ENCODE measurements around the gene ZNF792.
"Not testable (repeated sequence)": the region's sequence is repeated elsewhere in the genome, so short reads cannot be mapped to it uniquely, and the experiment has no call there.

ZNF792 gene

DNA sequence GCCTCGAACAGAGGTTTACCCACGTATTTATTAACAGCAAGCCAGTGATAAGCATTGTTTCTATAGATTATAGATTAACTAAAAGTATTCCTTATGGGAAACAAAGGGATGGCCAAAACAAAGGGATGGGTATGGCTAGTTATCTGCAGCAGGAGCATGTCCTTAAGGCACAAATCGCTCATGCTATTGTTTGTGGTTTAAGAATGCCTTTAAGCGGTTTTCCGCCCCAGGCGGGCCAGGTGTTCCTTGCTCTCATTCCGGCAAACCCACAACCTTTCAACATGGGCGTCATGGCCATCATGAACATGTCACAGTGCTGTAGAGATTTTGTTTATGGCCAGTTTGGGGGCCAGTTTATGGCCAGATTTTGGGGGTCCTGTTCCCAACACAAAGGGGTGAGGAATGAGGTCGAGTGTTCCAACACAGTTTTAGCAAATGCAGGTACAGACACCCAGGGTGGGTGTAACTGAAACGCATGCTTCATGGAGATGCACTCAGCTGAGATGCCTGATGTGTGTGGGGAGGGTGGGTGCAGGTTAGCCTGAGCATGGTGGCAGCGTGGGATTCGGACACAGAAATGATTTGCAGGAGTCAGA, 6.3 kb upstream of the ZNF792 start:
- not testable (repeated sequence) for DNase-seq

- DNase-seq, result no peak
These were observed 5.7 kb upstream of the ZNF792 start for GRCh38 chr19:34969721-34970120.

DNA sequence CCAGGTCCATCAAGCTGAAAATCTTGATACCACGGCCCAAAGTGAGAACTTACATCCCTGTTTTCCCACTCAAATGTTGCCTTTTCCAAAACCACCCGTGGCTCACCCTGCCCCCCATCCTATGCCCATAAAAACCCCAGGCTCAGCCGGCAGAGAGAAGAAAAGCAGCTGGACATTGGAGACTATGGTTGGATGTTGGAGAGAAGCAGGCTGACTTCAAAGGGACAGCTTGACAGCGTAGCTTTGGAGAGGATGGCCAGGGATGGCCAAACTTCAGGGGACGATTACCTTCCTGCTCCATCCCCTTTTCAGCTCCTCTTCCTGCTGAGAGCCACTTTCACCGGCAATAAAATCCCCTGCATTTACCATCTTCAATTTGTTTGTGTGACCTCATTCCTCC, 3.5 kb upstream of the ZNF792 start:
- DNase-seq, result no peak

DNA sequence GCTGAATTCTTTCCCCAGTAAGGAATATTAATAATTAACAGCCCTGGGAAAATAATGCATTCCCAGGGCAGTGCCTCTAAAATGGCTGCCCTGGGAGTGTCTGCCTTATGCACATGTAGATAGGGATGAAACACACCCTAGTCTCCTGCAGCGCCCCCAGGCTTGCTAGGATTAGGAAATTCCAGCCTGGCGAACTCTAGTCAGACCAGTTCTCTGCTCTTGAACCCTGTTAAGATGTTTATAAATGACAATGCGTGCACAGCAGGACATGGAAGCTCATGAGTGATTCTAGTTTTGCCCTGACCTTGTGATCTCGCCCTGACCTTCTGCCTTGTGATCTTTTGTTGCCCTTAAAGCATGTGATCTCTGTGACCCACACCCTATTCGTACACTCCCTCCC, 1.5 kb upstream of the ZNF792 start:
- DNase-seq, result not testable (repeated sequence)

DNA sequence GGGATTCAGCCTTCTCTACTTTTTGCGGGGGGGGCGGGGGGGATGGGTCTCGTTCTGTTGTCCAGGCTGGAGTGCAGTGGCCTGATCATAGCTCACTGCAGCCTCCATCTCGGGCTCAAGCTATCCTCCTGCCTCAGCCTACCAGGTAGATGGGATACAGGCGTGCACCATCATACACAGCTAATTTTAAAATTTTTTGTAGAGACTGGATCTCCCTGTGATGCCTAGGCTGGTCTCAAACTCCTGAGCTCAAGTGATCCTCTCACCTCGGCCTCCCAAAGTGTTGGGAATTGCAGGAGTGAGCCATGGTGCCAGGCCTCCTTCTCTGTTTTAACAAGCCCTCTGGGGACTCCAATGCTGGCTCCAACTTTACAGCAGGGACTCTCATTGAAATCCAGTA, 569 bp upstream of the ZNF792 start:
- no peak for DNase-seq

GRCh38 chr19:34962687-34963572, 1.1 kb downstream of the ZNF792 start:
- DNase-seq, result no peak

DNA sequence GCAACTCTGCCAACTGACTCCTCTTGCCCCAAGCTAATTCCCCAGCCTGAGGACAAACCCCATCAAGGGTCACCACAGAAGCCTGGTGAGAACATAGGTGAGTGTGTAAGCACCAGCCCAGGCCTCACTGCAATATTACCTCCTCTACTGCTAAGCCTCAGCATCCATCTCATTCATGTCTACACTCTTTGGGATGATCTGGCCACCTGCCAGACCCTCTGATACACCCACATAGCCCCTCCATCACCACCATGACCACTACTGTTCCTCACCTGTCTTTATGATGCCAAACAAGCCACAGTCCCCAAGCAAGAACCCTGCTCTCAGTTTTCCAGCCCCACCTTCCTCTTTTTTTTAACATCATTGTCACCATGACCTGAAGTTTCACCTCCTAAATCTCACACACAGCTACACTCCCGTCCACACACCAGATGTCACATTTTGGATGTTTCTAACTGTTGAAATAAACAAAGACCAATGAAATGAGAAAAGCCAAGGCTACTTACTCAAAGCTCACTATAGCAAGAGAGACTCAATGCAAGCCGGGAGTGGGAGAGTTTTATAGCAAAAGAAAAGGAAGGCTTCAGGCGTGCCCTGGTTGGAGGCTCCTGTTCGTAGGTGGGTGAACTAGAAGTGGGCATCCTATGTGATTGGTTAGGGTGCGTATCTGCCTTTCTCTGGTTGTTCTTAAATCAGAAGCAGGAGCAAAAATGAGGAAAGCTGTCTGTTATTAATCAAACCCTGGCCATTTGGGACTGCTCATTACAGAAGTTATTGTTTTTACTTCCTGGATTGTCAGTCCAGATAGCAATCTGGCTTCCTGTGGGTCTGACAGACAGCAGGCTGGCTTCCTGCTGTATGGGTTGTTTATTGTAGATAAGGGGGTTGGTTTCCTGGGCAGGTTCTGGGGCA, 2.0 kb downstream of the ZNF792 start:
- no peak for DNase-seq

- DNase-seq, result no peak
These were observed 2.9 kb downstream of the ZNF792 start for GRCh38 chr19:34960940-34961679.

- DNase-seq, result no peak
These were observed 3.8 kb downstream of the ZNF792 start for GRCh38 chr19:34960103-34960805.

GRCh38 chr19:34959021-34959420, 5.0 kb downstream of the ZNF792 start:
- DNase-seq, result no peak

GRCh38 chr19:34957830-34958751, 5.9 kb downstream of the ZNF792 start:
- DNase-seq, result no peak

DNA sequence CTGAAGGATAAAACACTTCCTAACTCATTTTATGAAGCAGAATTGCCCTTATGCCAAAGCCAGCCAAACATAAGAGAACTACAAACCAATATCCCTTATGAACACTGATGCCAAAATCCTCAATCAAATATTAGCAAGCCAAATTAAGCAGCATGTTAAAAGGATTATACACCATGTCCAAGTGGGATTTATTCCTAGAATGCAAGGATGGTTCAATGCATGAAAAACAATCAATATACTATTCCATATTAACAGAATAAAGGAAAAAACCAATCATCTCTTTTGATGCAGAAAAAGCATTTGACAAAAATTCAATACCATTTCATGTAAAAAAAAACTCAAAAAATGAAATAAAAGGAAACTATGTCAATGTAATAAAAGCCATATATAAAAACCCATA, 10.9 kb downstream of the ZNF792 start:
- no peak for DNase-seq

DNA sequence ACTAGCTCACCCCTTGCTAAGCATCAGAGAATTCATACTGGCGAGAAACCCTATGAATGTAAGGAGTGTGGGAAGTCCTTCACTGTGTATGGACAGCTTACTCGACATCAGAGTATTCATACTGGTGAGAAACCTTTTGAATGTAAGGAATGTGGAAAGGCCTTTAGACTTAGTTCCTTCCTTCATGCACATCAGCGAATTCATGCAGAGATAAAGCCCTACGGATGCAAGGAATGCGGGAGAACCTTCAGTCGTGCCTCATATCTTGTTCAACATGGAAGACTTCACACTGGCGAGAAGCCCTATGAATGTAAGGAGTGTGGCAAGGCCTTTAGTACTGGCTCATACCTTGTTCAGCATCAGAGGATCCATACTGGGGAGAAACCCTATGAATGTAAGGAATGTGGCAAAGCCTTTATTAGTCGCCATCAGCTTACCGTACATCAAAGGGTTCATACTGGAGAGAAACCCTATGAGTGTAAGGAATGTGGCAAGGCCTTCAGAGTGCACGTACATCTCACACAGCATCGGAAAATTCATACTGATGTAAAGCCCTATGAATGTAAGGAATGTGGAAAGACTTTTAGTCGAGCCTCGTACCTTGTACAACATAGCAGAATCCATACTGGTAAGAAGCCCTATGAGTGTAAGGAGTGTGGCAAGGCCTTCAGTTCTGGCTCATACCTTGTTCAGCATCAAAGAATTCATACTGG, 20.0 kb downstream of the ZNF792 start:
- DNase-seq, result no peak

GRCh38 chr19:34938886-34939285, 25.1 kb downstream of the ZNF792 start:
- no peak for DNase-seq

DNA sequence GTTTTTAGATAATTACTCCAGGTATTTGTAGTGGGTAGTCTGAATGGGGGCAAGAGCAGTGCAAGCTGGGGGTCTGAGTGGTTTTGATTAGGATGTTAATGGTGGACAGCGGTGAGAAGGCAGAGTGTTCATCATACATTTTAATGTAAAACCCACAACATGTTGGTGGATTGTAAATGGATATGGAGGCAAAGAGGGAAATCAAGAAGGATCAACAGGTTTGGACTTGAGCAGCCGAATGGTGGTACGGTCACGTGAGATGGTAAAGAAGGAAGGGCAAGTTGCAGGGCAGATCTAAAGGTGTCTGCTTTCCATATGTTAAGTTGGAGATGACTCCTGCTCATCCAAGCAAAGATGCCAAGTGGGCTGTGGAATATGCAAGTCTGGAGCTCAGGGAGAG, 27.8 kb downstream of the ZNF792 start:
- DNase-seq, result no peak

DNA sequence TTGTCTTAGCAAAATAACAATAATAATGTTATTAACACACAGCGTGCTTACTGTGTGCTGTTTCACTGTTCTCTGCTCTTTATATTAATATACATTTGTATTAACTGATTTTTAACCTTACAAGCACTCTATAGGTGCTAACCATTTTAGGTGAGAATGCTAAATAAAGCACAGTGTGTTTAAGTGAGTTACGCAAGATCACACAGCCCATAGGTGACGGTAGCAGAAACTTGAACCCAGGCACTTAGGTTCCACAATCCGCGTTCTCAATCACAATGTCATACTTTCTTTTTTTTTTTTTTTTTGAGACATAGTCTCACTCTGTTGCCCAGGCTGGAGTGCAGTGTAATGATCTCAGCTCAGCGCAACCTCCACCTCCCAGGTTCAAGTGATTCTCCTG, 31.5 kb downstream of the ZNF792 start:
- DNase-seq, result no peak

- peak; percentile 54 for DNase-seq
These were observed 37.2 kb downstream of the ZNF792 start, which contains the start of gene ZNF30 for GRCh38 chr19:34926685-34927375. Gene ZNF30, plus strand, starts transcription at chr19:34926903. Its CDS starts 3,045 bp downstream, at chr19:34929948.

GRCh38 chr19:34926361-34926684, 37.7 kb downstream of the ZNF792 start:
- DNase-seq, result no peak

GRCh38 chr19:34925278-34925855, 38.7 kb downstream of the ZNF792 start:
- DNase-seq, result no peak

Data from T-helper 9 cell (primary cell).